Caco-2 (cell line): ENCODE data around the gene GPC1. TPM values are rescaled to one million over a fixed set of nuclear protein-coding genes. Genes with fewer than 3 reads are reported as not detected.
A peak's percentile ranks its signal among the peaks of the same experiment; 100 is the strongest.

Source experiments
- BruUV-seq: library from RNA; stranded (reverse); fragments of 400-500 nt; replicated peaks from 2 replicates; lab custom pipeline; 2021; lab: Mats Ljungman, UMichigan
- CTCF ChIA-PET: fragments of 300-600 bp; sonication (Branson Sonifier 250); formaldehyde crosslinking; loops from one replicate; lab custom pipeline; 2022; ENCODE audit warnings: antibody characterized with exemption; lab: Charles Lee
- POLR2A ChIA-PET: fragments of 300-600 bp; sonication (Branson Sonifier 250); formaldehyde crosslinking; loops from one replicate; lab custom pipeline; 2022; ENCODE audit warnings: antibody characterized with exemption; lab: Charles Lee
- DNase-seq, 2 experiments: peaks; one replicate each; pipeline versions ENCODE4 v3.0.0 to v3.0.0-alpha.2; 2020 to 2022
- H3K27me3 ChIP-seq: replicated peaks from 2 replicates; pipeline ENCODE4 v1.6.0; 2011; ENCODE audit warnings: low read length; ENCODE audit not compliant: control insufficient read depth, insufficient read depth
- H3K36me3 ChIP-seq: 2 replicates; pipeline ENCODE4 v1.5.1; 2011; ENCODE audit warnings: low read length; ENCODE audit not compliant: control insufficient read depth, insufficient read depth
- H3K4me1 ChIP-seq: fragments of 250-450 bp; sonication (Bioruptor Pico); 2 replicates; pipeline ENCODE4 v1.5.1; 2020; ENCODE audit warnings: mild to moderate bottlenecking
- H3K4me3 ChIP-seq: 2 replicates; pipeline ENCODE4 v1.5.1; 2011; ENCODE audit warnings: low read depth, mild to moderate bottlenecking, control low read depth, low read length
- H3K9me3 ChIP-seq: fragments of 250-450 bp; sonication (Bioruptor Pico); 2 replicates; pipeline ENCODE4 v1.5.1; 2020; ENCODE audit warnings: mild to moderate bottlenecking, moderate library complexity
- H3K27ac Mint-ChIP-seq: one replicate; pipeline ENCODE4 v1.8.0; 2022; ENCODE audit warnings: mixed read lengths; ENCODE audit not compliant: unreplicated experiment
- H3K27me3 Mint-ChIP-seq: one replicate; pipeline ENCODE4 v1.8.0; 2022; ENCODE audit warnings: mixed read lengths; ENCODE audit not compliant: insufficient read depth, unreplicated experiment
- H3K36me3 Mint-ChIP-seq: one replicate; pipeline ENCODE4 v1.8.0; 2022; ENCODE audit warnings: mild to moderate bottlenecking, mixed read lengths; ENCODE audit not compliant: insufficient read depth, unreplicated experiment
- H3K4me1 Mint-ChIP-seq: one replicate; pipeline ENCODE4 v1.8.0; 2022; ENCODE audit warnings: low read depth, mixed read lengths; ENCODE audit not compliant: unreplicated experiment
- H3K4me3 Mint-ChIP-seq: one replicate; pipeline ENCODE4 v1.8.0; 2022; ENCODE audit warnings: mild to moderate bottlenecking, moderate library complexity, mixed read lengths; ENCODE audit not compliant: unreplicated experiment
- H3K9me3 Mint-ChIP-seq: one replicate; pipeline ENCODE4 v1.8.0; 2022; ENCODE audit warnings: mixed read lengths; ENCODE audit not compliant: unreplicated experiment
- CTCF ChIP-seq, 2 experiments: fragments of 200-600 bp in 1 of 2; IDR thresholded peaks; 1 replicate in 1 of 2; 2 replicates in 1 of 2; pipeline versions ENCODE4 v1.5.1 to v1.8.0; 2011 to 2022; ENCODE audit warnings: antibody characterized with exemption in 1 of 2, control low read depth in 1 of 2, inconsistent platforms in 1 of 2, low read depth in 1 of 2, low read length in 1 of 2, mild to moderate bottlenecking in 1 of 2, moderate library complexity in 1 of 2; ENCODE audit not compliant: insufficient read depth in 1 of 2, severe bottlenecking in 1 of 2, unreplicated experiment in 1 of 2
- intact Hi-C: fragments of 100-400 bp; cut with micrococcal nuclease; formaldehyde crosslinking; loops from one replicate; pipeline ENCODE4 v1.10.0; 2022; ENCODE audit not compliant: unreplicated experiment
- total RNA-seq: library from RNA; stranded (reverse); gene quantifications from 2 replicates; pipeline ENCODE4 v1.2.3, GENCODE V29; 2022

GPC1 gene
- total RNA-seq, 1 experiment from 2014 or later, result 45.2 TPM

- Mint-ChIP-seq H3K4me3 (no peak overlapping the region), H3K36me3 (peaks cover 7% of the 10 kb centered on the region), H3K27me3 (no peaks in the 10 kb centered on the region), H3K9me3 (no peaks in the 10 kb centered on the region), H3K4me1 (no peaks in the 10 kb centered on the region), H3K27ac (no peak overlapping the region)
- H3K4me3 ChIP-seq, result no peak overlapping the region
- TF ChIP-seq CTCF (IDR thresholded peaks at IDR 0.05; ENCODE audit: insufficient read depth in 1 of 2, low read depth in 1 of 2, low read length in 1 of 2, severe bottlenecking in 1 of 2, unreplicated experiment in 1 of 2), result no peak
- DNase-seq, result peak in 1 of 2 experiments; percentile 22
- no TSS peak for BruUV-seq
- CTCF ChIA-PET, result no interaction called here
- POLR2A ChIA-PET, result no interaction called here
- H3K27me3 ChIP-seq, result no peaks in the 10 kb centered on the region
- intact Hi-C loops, result no loop called here
- no peaks in the 10 kb centered on the region for H3K4me1 ChIP-seq
- H3K36me3 ChIP-seq, result no peaks in the 10 kb centered on the region; the same call in none of the 2 replicates
- H3K9me3 ChIP-seq, result no peaks in the 10 kb centered on the region
Measured at GRCh38 chr2:240466579-240467148, 31.2 kb downstream of the GPC1 start.

- peaks cover 7% of the 10 kb centered on the region for H3K36me3 Mint-ChIP-seq
- no peak for DNase-seq
- no peak overlapping the region for H3K27ac Mint-ChIP-seq
- no peaks in the 10 kb centered on the region; the same call in none of the 2 replicates for H3K36me3 ChIP-seq
- ChIA-PET CTCF (no interaction called here), POLR2A (no interaction called here)
- no peak overlapping the region for H3K4me3 ChIP-seq
- intact Hi-C loops, result no loop called here
- H3K27me3 Mint-ChIP-seq, result no peaks in the 10 kb centered on the region
- no peaks in the 10 kb centered on the region for H3K4me1 Mint-ChIP-seq
- BruUV-seq, result no TSS peak
- H3K9me3 ChIP-seq, result no peaks in the 10 kb centered on the region
- no peak overlapping the region for H3K4me3 Mint-ChIP-seq
- no peaks in the 10 kb centered on the region for H3K27me3 ChIP-seq
- no peaks in the 10 kb centered on the region for H3K4me1 ChIP-seq
- no peaks in the 10 kb centered on the region for H3K9me3 Mint-ChIP-seq
- no peak for TF ChIP-seq CTCF (IDR thresholded peaks at IDR 0.05; ENCODE audit: insufficient read depth in 1 of 2, low read depth in 1 of 2, low read length in 1 of 2, severe bottlenecking in 1 of 2, unreplicated experiment in 1 of 2)
Measured at GRCh38 chr2:240467149-240467642, 31.7 kb downstream of the GPC1 start.

DNA sequence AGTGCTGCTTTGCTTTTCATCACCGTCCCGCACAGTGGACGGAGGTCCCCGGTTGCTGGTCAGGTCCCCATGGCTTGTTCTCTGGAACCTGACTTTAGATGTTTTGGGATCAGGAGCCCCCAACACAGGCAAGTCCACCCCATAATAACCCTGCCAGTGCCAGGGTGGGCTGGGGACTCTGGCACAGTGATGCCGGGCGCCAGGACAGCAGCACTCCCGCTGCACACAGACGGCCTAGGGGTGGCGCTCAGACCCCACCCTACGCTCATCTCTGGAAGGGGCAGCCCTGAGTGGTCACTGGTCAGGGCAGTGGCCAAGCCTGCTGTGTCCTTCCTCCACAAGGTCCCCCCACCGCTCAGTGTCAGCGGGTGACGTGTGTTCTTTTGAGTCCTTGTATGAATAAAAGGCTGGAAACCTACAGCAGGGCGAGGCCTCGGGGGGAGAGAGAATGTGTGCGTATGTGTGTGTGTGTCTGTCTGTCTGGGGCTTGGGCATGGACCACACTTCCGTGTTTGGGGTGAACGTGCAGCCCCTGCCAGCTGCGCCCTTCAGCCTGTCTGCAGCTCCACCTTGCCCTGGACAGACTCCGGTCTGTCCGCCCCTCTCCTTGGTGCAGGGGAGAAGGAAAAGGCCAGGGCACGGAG, 32.3 kb downstream of the GPC1 start:
- Mint-ChIP-seq H3K4me3 (no peak overlapping the region), H3K9me3 (peaks cover under 1% of the 10 kb centered on the region), H3K4me1 (no peaks in the 10 kb centered on the region), H3K27ac (no peak overlapping the region), H3K27me3 (no peaks in the 10 kb centered on the region), H3K36me3 (peaks cover 7% of the 10 kb centered on the region)
- TF ChIP-seq CTCF (IDR thresholded peaks at IDR 0.05; ENCODE audit: insufficient read depth in 1 of 2, low read depth in 1 of 2, low read length in 1 of 2, severe bottlenecking in 1 of 2, unreplicated experiment in 1 of 2), result no peak
- no peaks in the 10 kb centered on the region for H3K9me3 ChIP-seq
- DNase-seq, result peak in 1 of 2 experiments; percentile 19
- BruUV-seq, result TSS peak; percentile 46
- H3K36me3 ChIP-seq, result no peaks in the 10 kb centered on the region; the same call in none of the 2 replicates
- no peaks in the 10 kb centered on the region for H3K27me3 ChIP-seq
- ChIA-PET CTCF (no interaction called here), POLR2A (no interaction called here)
- intact Hi-C loops, result no loop called here
- no peaks in the 10 kb centered on the region for H3K4me1 ChIP-seq
- no peak overlapping the region for H3K4me3 ChIP-seq
